ES-I3 (cell line): ENCODE results near the gene BEND2.

ENCODE experiments used
- H3K36me3 ChIP-seq: 2 replicates; pipeline ENCODE4 v1.6.1; 2013; ENCODE audit warnings: mild to moderate bottlenecking, low read length, control low read depth, moderate library complexity; ENCODE audit not compliant: insufficient read depth
- H3K4me1 ChIP-seq: 2 replicates; pipeline ENCODE4 v1.6.1; 2013; ENCODE audit warnings: mild to moderate bottlenecking, control low read depth, low read length; ENCODE audit not compliant: insufficient read depth
- H3K9ac ChIP-seq: 2 replicates; pipeline ENCODE4 v1.6.1; 2013; ENCODE audit warnings: low read depth, mild to moderate bottlenecking, low read length, moderate library complexity
- H3K9me3 ChIP-seq: 2 replicates; pipeline ENCODE4 v1.6.1; 2013; ENCODE audit warnings: mild to moderate bottlenecking, low read length, moderate library complexity; ENCODE audit not compliant: control insufficient read depth, insufficient read depth

Gene BEND2

DNA sequence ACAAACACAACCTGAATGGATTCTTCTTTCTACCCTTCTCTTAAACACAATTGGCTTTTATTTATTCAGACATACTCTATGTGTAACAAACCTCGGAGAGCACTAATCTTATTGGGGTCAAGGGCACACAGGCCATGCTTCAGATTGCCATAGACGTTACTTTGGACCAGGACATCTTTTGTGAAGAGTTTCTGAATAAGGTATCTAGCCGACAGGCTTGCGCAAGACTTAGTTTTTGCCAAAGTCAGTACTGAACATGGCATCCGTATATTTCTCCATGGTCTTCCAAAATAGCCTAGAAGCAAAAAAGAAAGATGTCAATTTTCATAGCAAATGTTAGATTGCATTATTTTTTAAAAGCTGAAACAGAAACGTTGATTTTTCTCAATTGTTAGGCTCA lies 49.8 kb downstream of the BEND2 start:
- H3K4me1 ChIP-seq, result no peaks in the 10 kb centered on the region
- H3K9ac ChIP-seq, result no peak overlapping the region
- no peaks in the 10 kb centered on the region for H3K36me3 ChIP-seq
- H3K9me3 ChIP-seq, result no peaks in the 10 kb centered on the region

DNA sequence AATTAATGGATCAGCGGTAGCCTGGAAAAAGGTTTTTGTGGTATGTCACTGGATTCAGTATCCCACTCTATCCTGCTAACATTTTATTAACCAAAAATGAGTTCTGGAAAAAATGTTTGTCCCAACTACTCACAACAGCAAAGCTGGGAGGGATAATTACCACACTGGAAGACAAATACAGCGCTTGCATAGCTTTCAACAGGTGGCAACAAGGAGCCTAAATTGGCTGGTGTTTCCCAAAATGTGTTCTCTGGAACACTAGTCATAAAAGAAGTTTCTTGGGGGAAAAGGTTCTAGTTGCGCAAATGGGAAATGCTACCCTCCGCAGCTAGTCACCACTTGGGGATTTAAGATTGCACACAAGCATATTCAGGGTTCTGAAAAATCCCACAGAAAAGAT lies 54.6 kb downstream of the BEND2 start:
- Histone ChIP-seq H3K36me3 (no peaks in the 10 kb centered on the region), H3K9ac (no peak overlapping the region), H3K9me3 (no peaks in the 10 kb centered on the region), H3K4me1 (no peaks in the 10 kb centered on the region)

DNA sequence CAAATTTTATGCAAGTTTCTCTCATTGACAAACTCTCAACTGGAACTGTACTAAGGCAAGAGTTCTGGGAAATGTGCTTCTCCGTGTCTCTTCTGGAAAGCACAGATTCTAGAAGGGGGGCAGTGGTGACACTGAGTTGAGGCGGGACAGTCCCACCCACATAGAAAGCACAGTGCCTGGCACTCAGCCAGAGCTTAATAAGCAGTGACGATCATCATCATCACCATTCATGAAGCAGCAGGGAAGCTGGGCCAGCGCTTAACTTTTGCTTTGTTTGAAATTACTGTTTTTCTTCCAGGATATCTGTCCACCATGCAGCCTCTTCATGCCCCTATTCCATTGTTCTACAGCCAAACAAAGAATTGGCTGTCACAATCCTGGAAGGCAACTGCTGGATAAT lies 60.3 kb downstream of the BEND2 start:
- Histone ChIP-seq H3K4me1 (no peaks in the 10 kb centered on the region), H3K36me3 (no peaks in the 10 kb centered on the region), H3K9me3 (peaks cover 12% of the 10 kb centered on the region), H3K9ac (no peak overlapping the region)

DNA sequence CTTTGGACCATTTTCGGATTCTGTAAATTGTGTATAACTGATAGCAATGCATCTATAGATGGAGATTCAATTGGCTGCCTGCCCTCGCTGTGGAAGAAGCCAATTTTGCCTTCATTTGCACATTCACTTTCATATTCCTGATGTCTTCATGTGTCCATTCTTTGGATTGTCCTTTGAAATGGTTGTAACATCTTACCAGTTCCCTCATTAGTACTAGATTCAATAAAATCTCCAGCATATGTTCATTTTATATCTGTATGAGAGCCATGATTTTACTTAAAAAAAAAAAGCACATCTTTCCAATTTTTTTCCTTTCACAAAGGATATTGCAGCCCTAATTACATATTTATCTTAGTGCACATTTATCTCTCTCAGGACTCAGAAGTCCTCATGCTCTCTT lies 61.7 kb downstream of the BEND2 start:
- H3K4me1 ChIP-seq, result no peaks in the 10 kb centered on the region
- no peak overlapping the region for H3K9ac ChIP-seq
- no peaks in the 10 kb centered on the region for H3K36me3 ChIP-seq
- H3K9me3 ChIP-seq, result peaks cover 12% of the 10 kb centered on the region

DNA sequence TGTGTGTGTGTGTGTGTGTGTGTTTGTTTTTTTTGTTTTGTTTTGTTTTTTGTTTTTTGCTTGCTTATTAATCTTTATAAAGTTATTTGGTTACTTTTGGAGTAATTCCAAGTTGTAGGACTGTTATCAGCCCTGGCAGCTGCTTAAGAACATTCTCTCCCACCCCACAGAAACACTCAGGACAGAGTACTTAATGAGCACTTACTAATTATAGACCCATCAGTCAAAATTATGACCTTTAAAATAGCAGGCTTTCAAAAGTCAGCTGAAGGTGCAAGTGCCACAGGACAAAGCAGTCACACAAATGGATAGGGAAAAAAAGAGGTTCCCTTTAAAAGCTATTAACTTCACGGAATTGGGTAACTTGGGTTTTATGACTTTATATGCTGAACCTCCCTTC lies 69.0 kb downstream of the BEND2 start:
- H3K36me3 ChIP-seq, result no peaks in the 10 kb centered on the region
- H3K9ac ChIP-seq, result no peak overlapping the region

DNA sequence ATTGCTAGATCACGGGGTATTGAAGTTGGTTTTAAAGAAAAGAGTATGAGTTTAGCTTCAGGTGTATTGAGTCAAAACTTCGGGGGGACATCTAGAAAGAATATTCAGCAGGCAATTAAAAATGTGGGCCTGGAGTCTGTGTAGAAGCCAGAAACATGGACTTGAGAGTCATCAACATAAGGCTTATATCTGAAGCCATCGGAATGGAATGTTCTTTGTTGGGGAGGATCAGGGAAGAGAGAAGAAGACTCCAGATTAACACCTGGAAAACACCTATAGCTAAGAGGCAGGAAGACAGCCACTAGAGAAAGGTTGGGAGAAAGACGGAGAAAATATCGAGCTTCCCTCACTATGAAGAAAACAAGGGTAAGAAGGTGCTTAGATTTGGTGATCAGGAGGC lies 69.5 kb downstream of the BEND2 start:
- Histone ChIP-seq H3K4me1 (0 out of 2 replicates have a peak, but pooled peaks cover 4% of the 10 kb centered on the region), H3K36me3 (no peaks in the 10 kb centered on the region), H3K9me3 (no peaks in the 10 kb centered on the region), H3K9ac (no peak overlapping the region)

More for the DNA sequence above, 69.0 kb downstream of the BEND2 start:
- Histone ChIP-seq H3K9me3 (no peaks in the 10 kb centered on the region), H3K4me1 (0 out of 2 replicates have a peak, but pooled peaks cover 4% of the 10 kb centered on the region)

DNA sequence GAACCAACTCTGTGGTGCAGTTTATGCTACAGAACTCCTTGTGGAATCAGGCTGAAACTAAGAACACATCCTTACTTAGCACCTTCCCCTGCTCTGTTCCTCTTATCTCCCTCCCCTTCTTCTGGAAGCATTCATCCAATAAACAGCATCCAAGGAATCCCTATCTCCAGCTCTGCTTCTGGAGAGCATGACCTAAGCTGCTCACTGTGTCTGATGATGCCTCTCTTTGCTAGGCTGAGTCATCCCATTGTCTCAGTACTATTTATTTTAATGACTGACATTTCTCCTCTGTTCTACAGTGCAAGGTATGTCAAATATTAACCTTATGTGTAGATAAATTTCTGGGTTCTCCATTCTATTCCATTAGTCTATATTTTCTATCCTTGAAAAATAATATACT lies 71.2 kb downstream of the BEND2 start:
- no peaks in the 10 kb centered on the region for H3K9me3 ChIP-seq
- no peak overlapping the region for H3K9ac ChIP-seq
- H3K36me3 ChIP-seq, result no peaks in the 10 kb centered on the region
- 0 out of 2 replicates have a peak, but pooled peaks cover 4% of the 10 kb centered on the region for H3K4me1 ChIP-seq

DNA sequence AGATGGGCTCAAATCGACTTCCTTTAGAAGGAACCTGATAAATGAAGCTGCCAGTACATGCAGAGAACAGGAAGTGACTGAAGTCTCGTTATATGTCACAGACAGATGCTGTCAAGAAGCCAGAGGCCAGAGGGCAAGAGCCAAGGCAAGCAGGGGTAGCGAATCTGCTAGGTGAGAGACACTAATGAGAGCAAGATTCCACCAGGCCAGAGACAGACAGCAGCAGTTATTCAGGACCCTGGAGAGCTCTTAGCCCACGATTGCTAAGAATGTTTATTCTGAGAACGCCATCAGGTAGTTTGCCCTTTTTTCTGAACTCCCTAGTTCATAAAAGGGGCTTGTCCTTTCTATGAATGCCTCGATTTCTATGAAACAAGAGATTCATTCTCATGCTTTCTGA lies 73.7 kb downstream of the BEND2 start:
- no peak overlapping the region for H3K9ac ChIP-seq
- no peaks in the 10 kb centered on the region for H3K9me3 ChIP-seq
- H3K4me1 ChIP-seq, result 0 out of 2 replicates have a peak, but pooled peaks cover 4% of the 10 kb centered on the region
- no peaks in the 10 kb centered on the region for H3K36me3 ChIP-seq

DNA sequence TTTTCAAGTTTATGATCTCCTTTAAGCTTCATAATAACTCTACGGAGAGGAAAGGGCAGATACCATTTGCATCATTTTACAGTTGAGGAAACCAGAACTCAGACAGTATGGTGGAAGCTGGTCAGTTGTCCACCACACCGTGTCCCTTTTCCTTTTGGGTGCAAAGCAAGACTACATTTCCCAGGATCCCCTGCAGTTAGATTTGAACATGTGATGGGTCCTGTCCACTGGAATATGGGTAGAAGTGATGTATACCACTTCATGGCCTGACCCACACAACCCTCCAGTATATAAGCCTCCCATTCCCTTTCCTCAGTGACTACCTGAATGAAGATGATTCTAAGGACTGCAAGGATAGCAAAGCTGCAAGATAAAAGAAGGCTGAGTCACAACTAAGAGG lies 74.7 kb downstream of the BEND2 start:
- Histone ChIP-seq H3K4me1 (0 out of 2 replicates have a peak, but pooled peaks cover 4% of the 10 kb centered on the region), H3K9ac (no peak overlapping the region), H3K9me3 (no peaks in the 10 kb centered on the region), H3K36me3 (no peaks in the 10 kb centered on the region)

DNA sequence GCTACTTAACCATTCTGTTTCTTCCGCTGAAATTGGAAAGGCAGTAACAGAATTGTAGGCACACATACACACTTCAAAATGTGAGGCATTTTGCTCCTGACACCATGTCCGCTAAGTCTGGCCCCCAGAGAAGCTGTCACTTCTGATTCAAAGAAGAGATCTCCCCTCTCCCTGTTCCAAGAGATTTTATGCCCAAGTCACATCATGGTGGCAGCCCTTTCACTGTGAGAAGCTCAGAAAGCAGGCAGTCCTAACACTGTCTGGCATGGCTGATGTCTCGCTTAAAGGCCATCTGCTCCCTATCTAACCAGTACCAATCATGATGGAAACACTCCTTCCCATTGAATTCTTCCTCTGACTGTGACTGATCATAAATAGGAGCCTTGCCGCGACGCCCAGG lies 83.9 kb downstream of the BEND2 start:
- H3K9me3 ChIP-seq, result no peaks in the 10 kb centered on the region
- no peak overlapping the region for H3K9ac ChIP-seq
- H3K4me1 ChIP-seq, result no peaks in the 10 kb centered on the region
- no peaks in the 10 kb centered on the region for H3K36me3 ChIP-seq

DNA sequence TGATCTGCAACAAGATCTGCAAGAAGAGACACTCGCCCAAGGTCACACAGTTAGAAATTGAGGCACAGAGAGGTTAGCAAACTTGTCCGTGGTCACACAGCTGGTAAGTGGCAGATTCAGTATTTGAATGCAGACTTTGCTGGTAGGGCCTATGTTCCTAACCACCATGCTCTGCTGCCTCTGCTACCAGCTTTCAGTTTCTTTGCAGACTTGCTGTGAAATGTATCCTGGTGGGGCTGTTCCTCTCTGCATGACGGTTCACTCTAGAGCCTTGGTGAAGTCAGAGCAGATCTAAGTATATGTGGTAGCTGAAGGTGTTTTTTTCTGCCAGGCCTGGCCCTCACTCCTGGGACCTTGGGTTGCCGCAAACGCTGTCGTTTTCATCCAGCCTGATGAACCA lies 87.1 kb downstream of the BEND2 start:
- Histone ChIP-seq H3K9ac (no peak overlapping the region), H3K4me1 (no peaks in the 10 kb centered on the region), H3K9me3 (no peaks in the 10 kb centered on the region), H3K36me3 (no peaks in the 10 kb centered on the region)

DNA sequence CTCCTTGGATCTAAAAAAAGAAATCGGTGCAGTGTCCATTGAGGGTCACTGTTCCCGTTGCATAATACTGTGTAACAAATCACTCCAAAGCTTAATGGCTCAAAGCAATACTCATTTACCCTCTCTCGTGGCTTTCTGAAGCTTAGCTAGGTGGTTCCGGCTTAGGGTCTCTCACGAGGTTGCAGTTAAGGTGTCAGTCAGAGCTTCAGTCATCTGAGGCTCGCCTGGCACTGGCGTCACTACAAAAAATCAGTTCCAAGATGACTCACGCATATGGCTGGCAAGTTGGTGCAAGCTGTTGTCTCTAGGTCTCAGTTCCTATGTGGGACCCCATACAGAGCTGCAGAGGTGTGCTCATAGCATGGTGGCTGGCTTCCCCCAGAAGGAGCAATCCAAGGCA lies 91.0 kb downstream of the BEND2 start:
- Histone ChIP-seq H3K4me1 (no peaks in the 10 kb centered on the region), H3K9me3 (no peaks in the 10 kb centered on the region), H3K36me3 (no peaks in the 10 kb centered on the region), H3K9ac (no peak overlapping the region)

DNA sequence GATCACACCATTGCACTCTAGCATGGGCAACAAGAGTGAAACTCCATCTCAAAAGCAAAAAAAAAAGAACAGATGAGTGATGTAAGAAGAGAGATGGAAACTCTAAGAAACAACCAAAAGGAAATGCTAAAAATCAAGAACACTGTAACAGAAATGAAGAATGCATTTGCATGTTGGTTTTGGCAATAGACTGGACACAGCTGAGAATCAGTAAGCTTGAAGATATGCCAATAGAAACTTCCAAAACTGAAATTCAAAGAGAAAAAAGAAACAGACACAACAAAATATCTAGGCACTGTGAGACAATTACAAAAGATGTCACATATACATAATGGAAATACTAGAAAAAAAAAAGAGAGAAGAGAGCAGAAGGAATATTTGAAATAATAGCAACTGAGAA lies 93.7 kb downstream of the BEND2 start:
- Histone ChIP-seq H3K9me3 (no peaks in the 10 kb centered on the region), H3K36me3 (no peaks in the 10 kb centered on the region), H3K4me1 (no peaks in the 10 kb centered on the region), H3K9ac (no peak overlapping the region)

DNA sequence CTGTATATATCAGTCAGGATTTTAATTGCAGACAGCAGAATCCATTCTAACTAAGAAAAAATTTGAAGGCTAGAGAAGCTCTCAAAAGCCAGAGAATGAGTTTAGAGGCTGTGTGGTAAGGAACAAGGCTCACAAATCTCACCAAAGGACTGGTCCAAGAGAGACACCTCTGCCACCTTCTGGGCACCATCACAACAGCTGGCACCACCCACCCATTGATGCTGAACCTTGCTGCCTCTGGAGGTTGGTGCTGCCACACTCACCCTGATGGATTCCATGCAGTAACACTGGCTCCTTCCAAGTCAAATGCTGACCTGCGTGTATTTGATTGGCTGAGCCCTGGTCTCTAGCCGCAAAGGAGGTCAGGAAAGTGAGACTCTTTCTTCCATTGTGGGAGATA lies 100.8 kb downstream of the BEND2 start:
- Histone ChIP-seq H3K9me3 (peaks cover 7% of the 10 kb centered on the region; the same call in 1 of the 2 replicates), H3K4me1 (no peaks in the 10 kb centered on the region), H3K36me3 (no peaks in the 10 kb centered on the region), H3K9ac (no peak overlapping the region)
